Measurements from ENCODE around the gene TMTC4.

Gene TMTC4

DNA sequence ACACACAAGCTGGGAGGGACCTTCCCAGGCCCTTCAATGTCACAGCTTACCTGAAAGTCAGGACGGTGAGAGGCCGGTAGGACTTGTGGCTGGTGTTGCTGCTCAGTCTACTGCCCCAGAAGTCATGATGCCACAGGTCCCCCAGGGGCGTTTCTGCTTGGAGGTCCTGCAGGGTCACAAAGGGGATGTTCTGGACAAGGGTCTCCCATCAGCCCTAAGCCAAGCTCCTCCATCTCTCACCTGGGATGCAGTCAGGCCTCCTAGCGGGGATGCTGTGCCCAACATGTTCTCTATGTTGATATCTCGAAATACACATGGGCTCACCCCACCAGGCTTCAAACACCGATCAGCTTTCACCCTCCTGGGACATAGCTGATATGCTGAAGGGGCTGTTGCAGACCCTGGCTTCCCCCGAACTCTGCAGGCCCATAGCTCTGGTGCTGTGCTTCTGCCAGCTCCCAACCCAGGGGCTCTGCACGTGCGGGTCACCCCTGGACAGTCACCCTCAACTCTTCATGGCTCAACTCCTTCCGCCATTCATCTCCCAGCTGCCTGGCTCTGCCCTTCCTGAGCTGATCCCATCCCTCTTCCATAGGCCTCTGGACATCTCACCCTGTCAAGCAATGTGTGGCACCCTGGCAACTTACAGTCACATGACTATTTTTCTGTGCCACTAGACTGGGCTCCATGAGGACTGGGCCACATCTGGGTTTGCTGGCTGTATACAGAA is 10.3 kb downstream of the TMTC4 start (continued):
- TF ChIP-seq, protein P1, sequence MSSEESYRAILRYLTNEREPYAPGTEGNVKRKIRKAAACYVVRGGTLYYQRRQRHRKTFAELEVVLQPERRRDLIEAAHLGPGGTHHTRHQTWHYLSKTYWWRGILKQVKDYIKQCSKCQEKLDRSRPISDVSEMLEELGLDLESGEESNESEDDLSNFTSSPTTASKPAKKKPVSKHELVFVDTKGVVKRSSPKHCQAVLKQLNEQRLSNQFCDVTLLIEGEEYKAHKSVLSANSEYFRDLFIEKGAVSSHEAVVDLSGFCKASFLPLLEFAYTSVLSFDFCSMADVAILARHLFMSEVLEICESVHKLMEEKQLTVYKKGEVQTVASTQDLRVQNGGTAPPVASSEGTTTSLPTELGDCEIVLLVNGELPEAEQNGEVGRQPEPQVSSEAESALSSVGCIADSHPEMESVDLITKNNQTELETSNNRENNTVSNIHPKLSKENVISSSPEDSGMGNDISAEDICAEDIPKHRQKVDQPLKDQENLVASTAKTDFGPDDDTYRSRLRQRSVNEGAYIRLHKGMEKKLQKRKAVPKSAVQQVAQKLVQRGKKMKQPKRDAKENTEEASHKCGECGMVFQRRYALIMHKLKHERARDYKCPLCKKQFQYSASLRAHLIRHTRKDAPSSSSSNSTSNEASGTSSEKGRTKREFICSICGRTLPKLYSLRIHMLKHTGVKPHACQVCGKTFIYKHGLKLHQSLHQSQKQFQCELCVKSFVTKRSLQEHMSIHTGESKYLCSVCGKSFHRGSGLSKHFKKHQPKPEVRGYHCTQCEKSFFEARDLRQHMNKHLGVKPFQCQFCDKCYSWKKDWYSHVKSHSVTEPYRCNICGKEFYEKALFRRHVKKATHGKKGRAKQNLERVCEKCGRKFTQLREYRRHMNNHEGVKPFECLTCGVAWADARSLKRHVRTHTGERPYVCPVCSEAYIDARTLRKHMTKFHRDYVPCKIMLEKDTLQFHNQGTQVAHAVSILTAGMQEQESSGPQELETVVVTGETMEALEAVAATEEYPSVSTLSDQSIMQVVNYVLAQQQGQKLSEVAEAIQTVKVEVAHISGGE (tag by site-specific recombination; conservative IDR thresholded peaks at IDR 0.05; ENCODE audit: low read depth), result no peak
- no peak for TF ChIP-seq ZNF23 (tag by site-specific recombination; IDR thresholded peaks at IDR 0.05; ENCODE audit: borderline replicate concordance)
- no peak for TF ChIP-seq ZNF558 (tag by site-specific recombination; IDR thresholded peaks at IDR 0.05)

DNA sequence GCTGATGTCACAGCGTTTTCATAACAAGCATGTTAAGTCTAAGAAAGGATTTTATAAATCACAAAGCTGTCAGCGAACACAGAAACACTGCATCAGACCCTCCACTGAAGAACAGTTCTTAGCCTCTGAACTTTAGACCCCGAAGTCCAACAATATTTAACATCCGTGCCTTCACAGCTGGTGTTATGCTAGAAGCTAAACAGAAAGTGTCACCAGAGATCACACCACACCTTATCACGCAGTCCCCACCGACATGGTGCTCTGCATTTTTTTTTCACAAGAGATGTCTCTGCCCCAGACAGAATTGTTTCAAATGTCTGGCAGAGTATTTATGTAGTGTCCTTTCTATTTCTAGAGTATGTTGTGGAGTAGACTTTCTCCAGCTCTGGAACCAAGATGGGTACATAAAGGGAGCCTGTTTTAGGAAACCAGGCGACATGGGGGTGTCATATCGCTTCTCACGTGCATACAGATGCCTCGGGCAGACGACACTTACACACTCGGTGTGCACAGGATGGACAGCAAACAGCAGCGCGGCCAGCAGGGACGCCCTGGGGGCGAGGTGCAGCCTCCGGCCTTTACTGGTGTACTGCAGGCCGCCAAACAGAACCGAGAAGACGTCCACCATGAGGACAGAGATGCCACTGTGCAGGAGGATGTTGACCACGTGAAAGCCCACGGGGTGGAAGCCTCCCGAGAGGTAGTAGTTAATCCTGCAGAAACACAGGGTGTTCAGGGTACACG is 12.0 kb downstream of the TMTC4 start:
- ChIA-PET POLR2A (no interaction called here), CTCF (interaction anchor here (0.6 to 0.9 kb wide), 2 partner anchors 12 to 78 kb away, joined by 3 read pairs; partner anchors contain the start of gene TMTC4)
- no peaks in the 10 kb centered on the region for H3K9me3 ChIP-seq (ENCODE audit: control insufficient read depth, insufficient read depth, low read depth, low read length)
- H3K4me1 ChIP-seq (ENCODE audit: control insufficient read depth, insufficient read depth, low read length), result no peaks in the 10 kb centered on the region
- H3K36me3 ChIP-seq (ENCODE audit: control insufficient read depth in 2 of 2, insufficient read depth in 1 of 2, low read length in 2 of 2), result peaks cover 6 to 47% of the 10 kb centered on the region in 2 experiments
- no peak overlapping the region for H3K4me3 ChIP-seq (ENCODE audit: low read depth, low read length)
- TF ChIP-seq ZNF416 (tag by site-specific recombination; IDR thresholded peaks at IDR 0.05) (no peak), SALL2 (tag by site-specific recombination; IDR thresholded peaks at IDR 0.05; ENCODE audit: borderline replicate concordance) (no peak), ZFP69B (tag by site-specific recombination; IDR thresholded peaks at IDR 0.05) (no peak), ZNF768 (tag by site-specific recombination; IDR thresholded peaks at IDR 0.05) (no peak), KLF8 (tag by site-specific recombination; IDR thresholded peaks at IDR 0.05) (no peak), KLF9 (tag by site-specific recombination; IDR thresholded peaks at IDR 0.05; ENCODE audit: low read depth) (no peak)
- TF ChIP-seq, protein P2, sequence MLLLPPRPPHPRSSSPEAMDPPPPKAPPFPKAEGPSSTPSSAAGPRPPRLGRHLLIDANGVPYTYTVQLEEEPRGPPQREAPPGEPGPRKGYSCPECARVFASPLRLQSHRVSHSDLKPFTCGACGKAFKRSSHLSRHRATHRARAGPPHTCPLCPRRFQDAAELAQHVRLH (tag by site-specific recombination; IDR thresholded peaks at IDR 0.05), result no peak
- no peak overlapping the region for H3K27ac ChIP-seq (ENCODE audit: extremely low read depth, low read depth, low read length)

DNA sequence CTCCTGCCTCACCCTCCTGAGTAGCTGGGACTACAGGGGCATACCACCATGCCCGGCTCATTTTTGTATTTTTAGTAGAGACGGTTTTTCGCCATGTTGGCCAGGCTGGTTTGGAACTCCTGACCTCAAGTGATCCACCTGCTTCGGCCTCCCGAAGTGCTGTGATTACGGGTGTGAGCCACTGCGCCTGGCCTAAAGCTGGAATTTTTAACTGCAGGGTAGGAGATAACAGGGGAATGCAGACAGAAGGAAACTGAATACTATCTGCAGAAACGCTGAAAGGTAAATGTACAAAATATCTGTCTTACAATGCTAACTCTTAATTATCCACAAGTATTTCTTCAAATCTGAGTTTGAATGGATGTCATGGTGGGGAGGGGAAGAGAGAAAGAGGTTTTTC is 13.8 kb downstream of the TMTC4 start:
- Histone ChIP-seq H3K4me1 (ENCODE audit: control insufficient read depth, insufficient read depth, low read length) (no peaks in the 10 kb centered on the region), H3K36me3 (ENCODE audit: control insufficient read depth in 2 of 2, insufficient read depth in 1 of 2, low read length in 2 of 2) (peaks cover 0 to 37% of the 10 kb centered on the region in 2 experiments; a peak in 2 of 3 replicates), H3K27ac (ENCODE audit: extremely low read depth, low read depth, low read length) (no peak overlapping the region), H3K9me3 (ENCODE audit: control insufficient read depth, insufficient read depth, low read depth, low read length) (no peaks in the 10 kb centered on the region), H3K4me3 (ENCODE audit: low read depth, low read length) (no peak overlapping the region)
- ChIA-PET POLR2A (no interaction called here), CTCF (no interaction called here)
- TF ChIP-seq, protein P3, sequence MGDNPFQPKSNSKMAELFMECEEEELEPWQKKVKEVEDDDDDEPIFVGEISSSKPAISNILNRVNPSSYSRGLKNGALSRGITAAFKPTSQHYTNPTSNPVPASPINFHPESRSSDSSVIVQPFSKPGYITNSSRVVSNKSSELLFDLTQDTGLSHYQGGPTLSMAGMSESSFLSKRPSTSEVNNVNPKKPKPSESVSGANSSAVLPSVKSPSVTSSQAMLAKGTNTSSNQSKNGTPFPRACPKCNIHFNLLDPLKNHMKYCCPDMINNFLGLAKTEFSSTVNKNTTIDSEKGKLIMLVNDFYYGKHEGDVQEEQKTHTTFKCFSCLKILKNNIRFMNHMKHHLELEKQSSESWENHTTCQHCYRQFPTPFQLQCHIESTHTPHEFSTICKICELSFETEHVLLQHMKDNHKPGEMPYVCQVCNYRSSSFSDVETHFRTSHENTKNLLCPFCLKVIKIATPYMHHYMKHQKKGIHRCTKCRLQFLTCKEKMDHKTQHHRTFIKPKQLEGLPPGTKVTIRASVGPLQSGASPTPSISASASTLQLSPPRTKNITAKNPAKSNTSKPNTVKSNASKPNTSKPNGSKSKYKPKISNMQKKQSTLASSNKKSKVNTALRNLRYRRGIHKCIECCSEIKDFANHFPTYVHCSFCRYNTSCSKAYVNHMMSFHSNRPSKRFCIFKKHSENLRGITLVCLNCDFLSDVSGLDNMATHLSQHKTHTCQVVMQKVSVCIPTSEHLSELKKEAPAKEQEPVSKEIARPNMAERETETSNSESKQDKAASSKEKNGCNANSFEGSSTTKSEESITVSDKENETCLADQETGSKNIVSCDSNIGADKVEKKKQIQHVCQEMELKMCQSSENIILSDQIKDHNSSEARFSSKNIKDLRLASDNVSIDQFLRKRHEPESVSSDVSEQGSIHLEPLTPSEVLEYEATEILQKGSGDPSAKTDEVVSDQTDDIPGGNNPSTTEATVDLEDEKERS (tag by site-specific recombination; IDR thresholded peaks at IDR 0.05), result no peak
- TF ChIP-seq, protein P4, sequence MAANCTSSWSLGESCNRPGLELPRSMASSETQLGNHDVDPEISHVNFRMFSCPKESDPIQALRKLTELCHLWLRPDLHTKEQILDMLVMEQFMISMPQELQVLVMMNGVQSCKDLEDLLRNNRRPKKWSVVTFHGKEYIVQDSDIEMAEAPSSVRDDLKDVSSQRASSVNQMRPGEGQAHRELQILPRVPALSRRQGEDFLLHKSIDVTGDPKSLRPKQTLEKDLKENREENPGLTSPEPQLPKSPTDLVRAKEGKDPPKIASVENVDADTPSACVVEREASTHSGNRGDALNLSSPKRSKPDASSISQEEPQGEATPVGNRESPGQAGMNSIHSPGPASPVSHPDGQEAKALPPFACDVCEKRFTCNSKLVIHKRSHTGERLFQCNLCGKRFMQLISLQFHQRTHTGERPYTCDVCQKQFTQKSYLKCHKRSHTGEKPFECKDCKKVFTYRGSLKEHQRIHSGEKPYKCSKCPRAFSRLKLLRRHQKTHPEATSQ (tag by site-specific recombination; IDR thresholded peaks at IDR 0.05), result no peak
- no peak for TF ChIP-seq ZNF426 (tag by site-specific recombination; IDR thresholded peaks at IDR 0.05)
- no peak for TF ChIP-seq SP7 (tag by site-specific recombination; IDR thresholded peaks at IDR 0.05)
- TF ChIP-seq ZNF596 (tag by site-specific recombination; IDR thresholded peaks at IDR 0.05), result no peak
